ENCODE measurements around the gene REXO1. TPM values are rescaled to one million over a fixed set of nuclear protein-coding genes. Genes with fewer than 3 reads are reported as not detected.

REXO1 gene
- total and polyA plus RNA-seq, 2 of the 13 experiments (the other 11 are each of a cell fraction or from before 2014, with no cell fraction given) = 5.0 to 11.2 TPM

GRCh38 chr19:1884719-1885334 is 36.5 kb upstream of the REXO1 start (continued):
- TF ChIP-seq, protein P1, sequence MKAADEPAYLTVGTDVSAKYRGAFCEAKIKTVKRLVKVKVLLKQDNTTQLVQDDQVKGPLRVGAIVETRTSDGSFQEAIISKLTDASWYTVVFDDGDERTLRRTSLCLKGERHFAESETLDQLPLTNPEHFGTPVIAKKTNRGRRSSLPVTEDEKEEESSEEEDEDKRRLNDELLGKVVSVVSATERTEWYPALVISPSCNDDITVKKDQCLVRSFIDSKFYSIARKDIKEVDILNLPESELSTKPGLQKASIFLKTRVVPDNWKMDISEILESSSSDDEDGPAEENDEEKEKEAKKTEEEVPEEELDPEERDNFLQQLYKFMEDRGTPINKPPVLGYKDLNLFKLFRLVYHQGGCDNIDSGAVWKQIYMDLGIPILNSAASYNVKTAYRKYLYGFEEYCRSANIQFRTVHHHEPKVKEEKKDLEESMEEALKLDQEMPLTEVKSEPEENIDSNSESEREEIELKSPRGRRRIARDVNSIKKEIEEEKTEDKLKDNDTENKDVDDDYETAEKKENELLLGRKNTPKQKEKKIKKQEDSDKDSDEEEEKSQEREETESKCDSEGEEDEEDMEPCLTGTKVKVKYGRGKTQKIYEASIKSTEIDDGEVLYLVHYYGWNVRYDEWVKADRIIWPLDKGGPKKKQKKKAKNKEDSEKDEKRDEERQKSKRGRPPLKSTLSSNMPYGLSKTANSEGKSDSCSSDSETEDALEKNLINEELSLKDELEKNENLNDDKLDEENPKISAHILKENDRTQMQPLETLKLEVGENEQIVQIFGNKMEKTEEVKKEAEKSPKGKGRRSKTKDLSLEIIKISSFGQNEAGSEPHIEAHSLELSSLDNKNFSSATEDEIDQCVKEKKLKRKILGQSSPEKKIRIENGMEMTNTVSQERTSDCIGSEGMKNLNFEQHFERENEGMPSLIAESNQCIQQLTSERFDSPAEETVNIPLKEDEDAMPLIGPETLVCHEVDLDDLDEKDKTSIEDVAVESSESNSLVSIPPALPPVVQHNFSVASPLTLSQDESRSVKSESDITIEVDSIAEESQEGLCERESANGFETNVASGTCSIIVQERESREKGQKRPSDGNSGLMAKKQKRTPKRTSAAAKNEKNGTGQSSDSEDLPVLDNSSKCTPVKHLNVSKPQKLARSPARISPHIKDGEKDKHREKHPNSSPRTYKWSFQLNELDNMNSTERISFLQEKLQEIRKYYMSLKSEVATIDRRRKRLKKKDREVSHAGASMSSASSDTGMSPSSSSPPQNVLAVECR (CRISPR knock-in tag; IDR thresholded peaks at IDR 0.05; ENCODE audit: borderline replicate concordance) = peak; percentile 45
- TF ChIP-seq ZNF629 (CRISPR knock-in tag; conservative IDR thresholded peaks at IDR 0.05) (no peak), PHF20 (CRISPR knock-in tag; IDR thresholded peaks at IDR 0.05) (0 out of 2 replicates have a peak, but pooled peaks have one; percentile 7), ZNF446 (CRISPR knock-in tag; IDR thresholded peaks at IDR 0.05) (0 out of 2 replicates have a peak, but pooled peaks have one; percentile 30), SOX13 (IDR thresholded peaks at IDR 0.05) (no peak), SOX13 (CRISPR knock-in tag; conservative IDR thresholded peaks at IDR 0.05 in 1 of 2, IDR thresholded peaks at IDR 0.05 in 1 of 2) (no peak), AGO2 (optimal IDR thresholded peaks at IDR 0.05; ENCODE audit: low read depth, low read length) (peak; percentile 49), SAP130 (CRISPR knock-in tag; IDR thresholded peaks at IDR 0.05; ENCODE audit: low read depth) (peak; percentile 9; the same call in 1 of the 2 replicates), RBM39 (IDR thresholded peaks at IDR 0.05; ENCODE audit: low read depth, low read length, poor library complexity, severe bottlenecking) (no peak), ZNF543 (CRISPR knock-in tag; IDR thresholded peaks at IDR 0.05) (no peak), ZNF674 (CRISPR knock-in tag; IDR thresholded peaks at IDR 0.05; ENCODE audit: low read depth) (0 out of 2 replicates have a peak, but pooled peaks have one; percentile 44), ZBTB8A (CRISPR knock-in tag; IDR thresholded peaks at IDR 0.05; ENCODE audit: borderline replicate concordance, low read depth) (no peak), PRPF4 (IDR thresholded peaks at IDR 0.05; ENCODE audit: low read depth, low read length, poor library complexity, severe bottlenecking) (no peak), DR1 (CRISPR knock-in tag; IDR thresholded peaks at IDR 0.05) (0 out of 2 replicates have a peak, but pooled peaks have one; percentile 9), ZNF333 (CRISPR knock-in tag; IDR thresholded peaks at IDR 0.05; ENCODE audit: borderline replicate concordance) (peak; percentile 38; the same call in 1 of the 2 replicates), REL (CRISPR knock-in tag; conservative IDR thresholded peaks at IDR 0.05) (0 out of 2 replicates have a peak, but pooled peaks have one; percentile 2), CBFB (CRISPR knock-in tag; IDR thresholded peaks at IDR 0.05) (0 out of 2 replicates have a peak, but pooled peaks have one; percentile 4), SP140L (CRISPR knock-in tag; IDR thresholded peaks at IDR 0.05; ENCODE audit: borderline replicate concordance) (no peak)
- TF ChIP-seq, protein P2, sequence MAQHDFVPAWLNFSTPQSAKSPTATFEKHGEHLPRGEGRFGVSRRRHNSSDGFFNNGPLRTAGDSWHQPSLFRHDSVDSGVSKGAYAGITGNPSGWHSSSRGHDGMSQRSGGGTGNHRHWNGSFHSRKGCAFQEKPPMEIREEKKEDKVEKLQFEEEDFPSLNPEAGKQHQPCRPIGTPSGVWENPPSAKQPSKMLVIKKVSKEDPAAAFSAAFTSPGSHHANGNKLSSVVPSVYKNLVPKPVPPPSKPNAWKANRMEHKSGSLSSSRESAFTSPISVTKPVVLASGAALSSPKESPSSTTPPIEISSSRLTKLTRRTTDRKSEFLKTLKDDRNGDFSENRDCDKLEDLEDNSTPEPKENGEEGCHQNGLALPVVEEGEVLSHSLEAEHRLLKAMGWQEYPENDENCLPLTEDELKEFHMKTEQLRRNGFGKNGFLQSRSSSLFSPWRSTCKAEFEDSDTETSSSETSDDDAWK (CRISPR knock-in tag; IDR thresholded peaks at IDR 0.05) = no peak
- TF ChIP-seq, protein P3, sequence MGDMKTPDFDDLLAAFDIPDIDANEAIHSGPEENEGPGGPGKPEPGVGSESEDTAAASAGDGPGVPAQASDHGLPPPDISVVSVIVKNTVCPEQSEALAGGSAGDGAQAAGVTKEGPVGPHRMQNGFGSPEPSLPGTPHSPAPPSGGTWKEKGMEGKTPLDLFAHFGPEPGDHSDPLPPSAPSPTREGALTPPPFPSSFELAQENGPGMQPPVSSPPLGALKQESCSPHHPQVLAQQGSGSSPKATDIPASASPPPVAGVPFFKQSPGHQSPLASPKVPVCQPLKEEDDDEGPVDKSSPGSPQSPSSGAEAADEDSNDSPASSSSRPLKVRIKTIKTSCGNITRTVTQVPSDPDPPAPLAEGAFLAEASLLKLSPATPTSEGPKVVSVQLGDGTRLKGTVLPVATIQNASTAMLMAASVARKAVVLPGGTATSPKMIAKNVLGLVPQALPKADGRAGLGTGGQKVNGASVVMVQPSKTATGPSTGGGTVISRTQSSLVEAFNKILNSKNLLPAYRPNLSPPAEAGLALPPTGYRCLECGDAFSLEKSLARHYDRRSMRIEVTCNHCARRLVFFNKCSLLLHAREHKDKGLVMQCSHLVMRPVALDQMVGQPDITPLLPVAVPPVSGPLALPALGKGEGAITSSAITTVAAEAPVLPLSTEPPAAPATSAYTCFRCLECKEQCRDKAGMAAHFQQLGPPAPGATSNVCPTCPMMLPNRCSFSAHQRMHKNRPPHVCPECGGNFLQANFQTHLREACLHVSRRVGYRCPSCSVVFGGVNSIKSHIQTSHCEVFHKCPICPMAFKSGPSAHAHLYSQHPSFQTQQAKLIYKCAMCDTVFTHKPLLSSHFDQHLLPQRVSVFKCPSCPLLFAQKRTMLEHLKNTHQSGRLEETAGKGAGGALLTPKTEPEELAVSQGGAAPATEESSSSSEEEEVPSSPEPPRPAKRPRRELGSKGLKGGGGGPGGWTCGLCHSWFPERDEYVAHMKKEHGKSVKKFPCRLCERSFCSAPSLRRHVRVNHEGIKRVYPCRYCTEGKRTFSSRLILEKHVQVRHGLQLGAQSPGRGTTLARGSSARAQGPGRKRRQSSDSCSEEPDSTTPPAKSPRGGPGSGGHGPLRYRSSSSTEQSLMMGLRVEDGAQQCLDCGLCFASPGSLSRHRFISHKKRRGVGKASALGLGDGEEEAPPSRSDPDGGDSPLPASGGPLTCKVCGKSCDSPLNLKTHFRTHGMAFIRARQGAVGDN (CRISPR knock-in tag; IDR thresholded peaks at IDR 0.05) = peak; percentile 55; the same call in 1 of the 2 replicates

Data from HepG2 (cell line).